Stimulated activated CD4-positive, alpha-beta T cell treated with anti-CD3 and anti-CD28 coated beads, Interleukin-1b, Interleukin-23, amount 100 ng/mL, for 1 hour (primary cell): ENCODE results near the gene RELN.
"Not testable (repeated sequence)": the region's sequence is repeated elsewhere in the genome, so short reads cannot be mapped to it uniquely, and the experiment has no call there.

Experiments
- DNase-seq, 2 donors: peaks; one replicate each; pipeline ENCODE4 v3.0.0-alpha.2; 2020; ENCODE audit warnings: low read depth in 2 of 2

RELN gene

DNA sequence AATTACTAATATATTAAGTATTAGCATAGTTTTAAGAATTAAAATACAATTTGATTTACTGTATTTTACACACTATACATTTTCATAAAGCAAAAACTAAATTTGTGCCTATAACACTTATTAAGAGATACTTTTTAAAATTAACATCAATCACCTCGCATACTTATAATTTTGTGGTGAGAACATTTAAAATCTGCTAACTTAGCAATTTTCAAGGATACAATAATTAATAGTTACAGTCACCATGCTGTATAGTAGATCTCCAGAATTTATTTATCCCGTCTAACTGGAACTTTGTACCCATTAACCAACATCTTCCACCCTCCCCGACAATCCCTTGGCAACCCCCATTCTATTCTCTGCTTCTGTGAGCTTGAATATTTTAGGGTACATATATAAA, 47.5 kb downstream of the RELN start:
- DNase-seq, result no peak

DNA sequence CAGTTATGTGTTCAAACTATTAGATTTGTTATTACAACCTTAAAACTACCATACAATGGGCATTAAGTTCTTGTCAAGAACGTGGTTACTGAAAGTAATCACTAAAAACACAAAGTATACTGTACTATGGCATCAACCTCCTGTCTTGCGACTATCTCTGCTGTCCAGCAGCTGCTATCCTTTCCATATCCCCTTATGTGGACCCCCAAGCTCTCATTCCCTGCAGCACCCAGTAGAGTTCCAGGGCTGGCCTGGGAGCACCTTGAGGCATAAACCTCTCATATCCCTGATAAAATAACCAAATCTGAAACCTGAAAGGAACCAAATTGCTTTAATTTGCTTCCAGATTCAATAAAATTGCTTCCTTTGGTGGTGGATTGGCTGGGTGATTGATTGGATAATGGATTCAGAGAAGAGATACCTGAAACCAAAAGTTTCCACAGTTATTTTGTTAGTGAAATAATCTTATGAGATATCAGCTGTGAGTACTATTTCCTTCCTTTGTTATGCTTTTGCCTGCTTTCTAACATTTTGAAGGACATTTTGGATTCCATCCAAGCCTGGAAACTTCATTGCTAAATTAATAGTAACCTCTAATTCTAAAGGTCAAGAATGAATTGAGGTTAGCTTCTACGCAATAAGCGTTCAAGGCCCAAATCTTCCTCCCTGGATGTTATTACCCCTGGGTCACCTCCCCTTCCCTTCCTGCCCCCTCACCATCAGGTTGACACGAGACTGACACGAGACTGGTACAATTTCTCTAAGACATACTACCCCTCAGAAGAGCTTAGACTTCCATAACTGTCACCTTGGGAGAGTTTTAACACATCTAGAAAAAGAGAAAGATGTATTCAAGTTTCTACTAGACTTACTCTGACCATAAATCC, 48.8 kb downstream of the RELN start:
- no peak for DNase-seq

DNA sequence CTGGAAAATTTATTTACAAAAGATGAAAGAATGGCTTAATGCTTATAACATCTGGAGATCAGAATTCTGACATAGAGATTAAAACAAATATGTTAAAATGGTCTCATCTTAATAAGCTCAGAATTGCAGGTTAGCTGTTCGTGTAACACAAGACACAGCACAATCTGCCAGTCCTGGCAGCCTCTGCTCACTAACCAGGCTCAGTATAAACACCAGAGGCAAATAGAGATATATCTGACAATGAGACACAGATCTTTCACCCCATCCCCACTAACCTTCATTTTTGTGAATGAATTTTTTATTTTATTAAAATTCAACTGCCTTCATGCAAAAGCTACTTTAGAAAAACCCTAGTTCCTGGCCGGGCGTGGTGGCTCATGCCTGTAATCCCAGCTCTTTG, 51.8 kb downstream of the RELN start:
- no peak for DNase-seq

GRCh38 chr7:103936558-103936957, 52.9 kb downstream of the RELN start:
- no peak for DNase-seq

- no peak for DNase-seq
These were observed 55.0 kb downstream of the RELN start for GRCh38 chr7:103934508-103934907.

DNA sequence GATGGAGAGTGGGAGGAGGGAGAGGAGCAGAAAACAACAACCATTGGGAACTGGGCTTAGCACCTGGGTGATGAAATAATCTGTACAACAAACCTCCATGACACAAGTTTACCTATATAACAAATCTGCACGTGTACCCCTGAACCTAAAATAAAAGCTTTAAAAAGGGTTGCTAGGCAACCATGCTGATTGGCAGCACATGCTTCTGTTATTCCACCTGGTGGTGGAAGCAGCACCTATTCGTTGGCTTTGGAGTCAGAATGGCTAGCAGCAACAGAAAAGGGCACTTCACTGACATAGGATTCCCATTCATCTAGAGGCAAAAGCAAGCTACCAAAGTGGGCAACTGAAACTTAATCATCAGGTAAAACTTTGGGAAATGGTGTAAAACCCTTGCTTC, 57.1 kb downstream of the RELN start:
- no peak for DNase-seq

- no peak for DNase-seq
These were observed 59.6 kb downstream of the RELN start for GRCh38 chr7:103929901-103930311.

DNA sequence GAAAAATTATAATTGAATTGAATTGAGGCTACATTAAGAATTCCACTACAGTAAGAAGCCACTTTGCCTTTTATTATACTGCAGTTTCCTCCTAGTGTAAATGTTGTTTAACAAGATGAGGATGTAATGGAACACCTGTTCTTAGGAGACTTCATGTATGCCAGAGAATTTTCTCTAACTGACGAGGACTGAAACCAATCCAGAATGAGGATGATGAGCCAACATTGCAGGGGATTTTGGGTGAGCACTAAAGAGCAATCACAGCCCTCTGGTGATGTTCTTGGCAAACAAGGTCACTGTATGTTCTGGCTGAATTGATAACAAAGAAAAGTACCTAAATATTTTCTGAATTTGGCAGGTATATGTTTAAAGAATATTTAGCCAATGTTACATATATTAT, 60.9 kb downstream of the RELN start:
- DNase-seq, result no peak

- DNase-seq, result no peak
These were observed 65.3 kb downstream of the RELN start for GRCh38 chr7:103924184-103924583.

DNA sequence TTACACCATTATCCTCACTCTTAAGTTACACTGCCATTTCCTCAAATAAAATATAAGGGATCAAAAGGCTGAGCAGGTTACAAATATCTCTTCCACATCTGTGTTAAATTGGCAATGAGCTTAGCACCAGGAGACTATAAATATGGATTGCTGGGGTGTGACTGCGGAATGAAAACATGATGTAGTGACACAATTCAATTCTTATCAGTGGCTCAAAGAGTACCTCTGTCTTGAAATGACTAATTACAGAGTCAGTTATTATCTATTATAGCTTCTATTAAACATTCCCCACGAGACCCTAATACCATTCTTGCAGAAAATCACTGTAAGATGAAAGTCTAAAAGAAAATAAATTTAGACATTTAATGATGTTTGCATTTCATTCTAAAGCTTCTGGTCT, 67.1 kb downstream of the RELN start:
- DNase-seq, result no peak

GRCh38 chr7:103921692-103922091, 67.8 kb downstream of the RELN start:
- no peak for DNase-seq

GRCh38 chr7:103919272-103919868, 70.1 kb downstream of the RELN start:
- no peak for DNase-seq

- DNase-seq, result no peak
These were observed 70.7 kb downstream of the RELN start for GRCh38 chr7:103918631-103919271.

DNA sequence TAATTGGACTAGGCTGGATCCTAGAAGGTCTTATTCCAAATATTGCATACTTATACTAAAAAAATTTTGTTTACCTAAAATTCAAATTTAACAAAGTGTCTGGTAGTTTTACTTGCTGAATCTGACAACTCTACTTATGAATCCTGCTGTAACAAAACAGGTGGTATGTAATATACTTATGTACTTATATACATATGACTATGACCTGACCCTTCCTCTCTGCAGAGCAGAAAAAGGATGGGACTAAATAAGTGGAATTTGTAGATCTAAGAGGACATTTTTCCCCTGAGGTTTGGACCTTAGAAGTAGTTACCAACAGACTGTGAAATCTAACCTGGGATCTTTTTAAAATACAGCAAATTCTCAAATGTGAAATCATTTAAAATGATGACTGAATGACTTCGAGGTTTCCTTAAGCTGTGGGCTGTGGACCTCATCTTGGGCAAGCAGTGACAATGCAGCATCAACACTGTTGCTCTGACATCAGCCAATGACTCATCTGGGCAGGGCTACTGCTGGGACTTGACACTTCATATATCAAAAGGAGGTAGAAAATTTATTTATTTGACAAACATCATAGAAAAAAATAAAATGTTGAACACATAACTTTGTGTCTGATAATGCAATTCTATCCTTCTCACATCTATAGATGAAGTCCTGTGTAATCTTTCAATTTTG, 73.6 kb downstream of the RELN start:
- DNase-seq, result no peak

- DNase-seq, result no peak
These were observed 75.1 kb downstream of the RELN start for GRCh38 chr7:103914147-103914899.

GRCh38 chr7:103912891-103913605, 76.4 kb downstream of the RELN start:
- DNase-seq, result no peak

DNA sequence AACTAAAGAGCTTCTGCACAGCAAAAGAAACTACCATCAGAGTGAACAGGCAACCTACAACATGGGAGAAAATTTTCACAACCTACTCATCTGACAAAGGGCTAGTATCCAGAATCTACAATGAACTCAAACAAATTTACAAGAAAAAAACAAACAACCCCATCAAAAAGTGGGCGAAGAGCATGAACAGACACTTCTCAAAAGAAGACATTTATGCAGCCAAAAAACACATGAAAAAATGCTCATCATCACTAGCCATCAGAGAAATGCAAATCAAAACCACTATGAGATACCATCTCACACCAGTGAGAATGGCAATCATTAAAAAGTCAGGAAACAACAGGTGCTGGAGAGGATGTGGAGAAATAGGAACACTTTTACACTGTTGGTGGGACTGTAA, 78.4 kb downstream of the RELN start:
- DNase-seq, result not testable (repeated sequence)

DNA sequence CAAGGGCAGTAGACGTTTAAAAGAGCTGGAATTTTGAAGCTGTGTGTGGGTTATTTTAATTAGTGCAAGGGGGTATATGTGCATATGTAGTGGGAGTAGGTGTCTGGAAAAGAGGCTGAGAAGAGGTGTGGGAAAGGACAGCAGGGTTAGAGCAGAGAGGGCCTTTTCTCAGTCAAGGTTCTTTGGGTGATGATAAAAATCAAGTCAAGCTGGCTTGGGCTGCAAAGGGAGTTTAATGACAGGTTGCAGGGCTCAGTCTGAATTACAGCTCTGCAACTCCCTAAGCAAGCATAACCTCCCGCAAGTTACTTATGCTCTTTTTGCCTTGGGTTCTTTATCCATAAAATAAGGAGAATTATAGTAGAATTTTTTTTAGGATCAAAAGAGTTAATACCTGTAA, 83.5 kb downstream of the RELN start:
- DNase-seq, result no peak

DNA sequence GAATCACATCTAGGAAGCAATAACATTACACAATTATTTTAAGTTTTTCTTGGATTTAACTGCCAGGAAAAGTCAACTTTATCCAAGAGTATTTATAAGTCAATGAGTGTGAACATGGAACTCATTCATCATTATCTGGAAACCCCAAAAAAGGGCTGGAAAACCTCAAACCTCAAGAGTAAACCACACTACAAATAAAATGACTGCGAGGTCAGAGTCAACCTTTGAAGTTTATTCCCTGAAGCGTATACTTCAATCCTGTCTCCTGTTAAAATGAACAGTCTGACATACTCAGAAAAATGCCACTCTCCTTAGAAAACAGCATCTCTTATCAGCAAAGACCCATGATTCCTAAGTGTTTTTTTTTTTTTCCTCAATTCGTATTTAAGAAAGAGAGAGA, 86.5 kb downstream of the RELN start:
- no peak for DNase-seq

DNA sequence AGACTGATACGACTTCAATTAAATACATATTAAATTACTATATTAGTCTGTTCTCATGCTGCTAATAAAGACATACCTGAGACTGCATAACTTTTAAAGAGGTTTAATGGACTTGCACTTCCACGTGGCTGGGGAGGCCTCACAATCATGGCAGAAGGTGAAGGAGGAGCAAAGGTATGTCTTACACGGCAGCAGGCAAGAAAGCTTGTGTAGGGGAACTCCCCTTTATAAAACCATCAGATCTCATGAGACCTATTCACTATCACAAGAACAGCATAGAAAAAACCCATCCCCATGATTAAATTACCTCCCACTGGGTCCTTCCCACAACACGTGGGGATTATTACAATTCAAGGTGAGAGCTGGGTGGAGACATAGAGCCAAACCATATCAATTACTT, 92.6 kb downstream of the RELN start:
- DNase-seq, result not testable (repeated sequence)
